GM19193 (cell line): Measurements from ENCODE around the gene CRBN.

Experiments
- POLR2A ChIP-seq: IDR thresholded peaks from 4 replicates; pipeline ENCODE4 v1.6.1; 2011; ENCODE audit not compliant: insufficient read depth, insufficient read length; ENCODE audit errors: extremely low read depth

The CRBN gene

DNA sequence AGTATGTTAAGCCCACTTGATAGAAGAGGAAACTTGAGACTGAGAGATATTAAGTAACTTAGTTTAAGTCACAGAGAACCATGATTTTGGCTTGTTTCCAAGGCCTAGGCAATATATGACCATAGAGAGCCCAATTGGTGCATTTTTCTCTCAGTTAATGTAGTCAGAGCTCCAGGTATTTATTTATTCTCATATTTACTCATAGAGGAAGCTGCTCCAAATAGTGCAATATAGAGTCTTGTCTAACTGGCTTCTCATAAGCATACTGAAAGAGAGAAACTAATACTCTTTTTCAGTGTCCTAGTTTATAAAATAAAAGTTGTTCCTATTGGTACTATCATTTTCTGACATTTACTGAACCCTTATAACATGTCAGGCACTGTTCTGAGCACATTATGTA is 37.6 kb downstream of the CRBN start:
- TF ChIP-seq POLR2A = no peak

DNA sequence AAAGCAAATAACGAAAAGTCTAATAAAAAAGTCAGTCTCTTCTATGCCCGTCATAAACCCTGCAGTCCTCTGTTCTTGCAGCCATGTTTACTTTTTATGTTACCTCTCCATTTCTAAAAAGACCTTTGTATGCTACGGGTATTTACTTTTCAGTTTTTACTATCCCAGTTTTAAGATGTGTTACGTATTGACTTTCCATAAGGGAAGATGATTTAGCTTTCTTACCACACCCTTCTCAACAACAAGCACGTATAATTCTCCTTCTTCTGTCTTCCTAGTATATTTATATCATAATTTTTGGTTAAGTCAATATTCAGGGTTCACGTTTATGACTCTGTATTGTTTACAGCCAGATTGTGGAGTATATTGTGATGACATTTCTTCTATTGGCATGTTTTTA is 42.0 kb downstream of the CRBN start:
- no peak for TF ChIP-seq POLR2A

DNA sequence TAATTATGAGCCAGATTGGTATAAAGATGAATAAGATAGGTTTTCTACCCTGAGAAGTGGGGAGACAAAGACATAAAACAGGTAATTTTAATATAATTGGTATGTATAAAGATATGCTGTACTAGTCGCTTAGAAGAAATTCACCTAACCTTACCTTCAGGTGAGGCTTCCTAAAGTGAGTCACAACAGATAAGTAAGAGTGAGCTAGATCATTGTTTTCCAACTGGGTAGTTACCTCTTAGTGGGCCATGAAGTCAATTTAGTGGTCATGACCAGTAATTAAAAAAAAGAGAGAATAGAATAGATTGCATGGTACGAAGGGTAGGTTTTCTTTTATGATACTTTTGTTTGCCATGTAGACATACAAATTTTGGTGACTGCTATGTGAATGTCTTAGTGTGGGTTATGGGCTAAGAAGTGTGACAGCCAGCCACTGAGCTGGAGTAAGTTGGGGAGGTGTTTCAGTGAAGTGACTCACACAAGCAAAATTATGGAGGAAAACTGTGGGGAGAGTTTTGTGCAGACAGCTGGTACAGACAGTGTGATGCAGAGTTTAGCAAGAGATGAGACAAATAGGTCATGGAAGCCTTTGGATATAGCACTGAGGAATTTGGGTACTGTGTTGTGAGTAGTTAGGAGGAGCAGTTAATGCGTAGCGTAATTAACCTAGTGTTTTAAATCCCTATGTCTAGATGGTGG is 44.6 kb downstream of the CRBN start:
- no peak for TF ChIP-seq POLR2A

DNA sequence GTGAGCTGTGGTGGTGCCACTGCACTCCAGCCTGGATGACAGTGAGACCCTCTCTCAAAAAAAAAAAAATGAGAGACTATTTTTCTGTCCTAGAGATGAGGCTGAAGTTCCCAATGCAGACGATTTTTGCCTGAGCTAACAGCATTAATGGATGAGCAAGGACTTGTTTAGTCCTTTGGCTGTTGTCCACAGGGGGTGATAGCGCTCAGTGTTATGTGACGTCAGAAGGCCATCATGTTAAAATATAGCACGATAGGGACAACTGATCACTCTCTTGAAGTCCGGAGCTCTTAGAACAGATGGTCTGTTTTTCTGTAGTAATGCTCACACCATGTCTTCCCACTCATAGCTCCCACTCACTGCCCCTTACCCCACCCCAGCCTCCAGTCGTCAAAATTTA is 46.0 kb downstream of the CRBN start:
- TF ChIP-seq POLR2A = no peak

DNA sequence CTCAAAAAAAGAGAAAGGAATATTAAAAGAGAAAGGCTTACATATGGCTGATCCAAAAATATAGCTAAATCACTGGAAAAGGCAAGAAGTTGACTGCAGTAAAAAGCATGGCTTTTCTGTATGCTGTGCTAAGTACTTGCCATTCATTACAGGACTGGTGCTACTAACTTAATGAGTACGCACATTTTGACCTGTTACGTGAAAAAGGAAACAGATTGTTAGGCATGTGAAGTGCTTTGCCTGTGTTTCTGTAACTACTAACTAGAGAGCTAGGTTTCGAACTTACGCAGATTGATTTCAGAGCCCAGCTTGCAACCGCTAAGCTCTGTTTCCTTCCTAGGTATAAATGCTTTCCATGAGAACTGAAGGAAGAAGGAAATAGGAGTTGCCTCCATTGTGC is 49.9 kb downstream of the CRBN start:
- no peak for TF ChIP-seq POLR2A

DNA sequence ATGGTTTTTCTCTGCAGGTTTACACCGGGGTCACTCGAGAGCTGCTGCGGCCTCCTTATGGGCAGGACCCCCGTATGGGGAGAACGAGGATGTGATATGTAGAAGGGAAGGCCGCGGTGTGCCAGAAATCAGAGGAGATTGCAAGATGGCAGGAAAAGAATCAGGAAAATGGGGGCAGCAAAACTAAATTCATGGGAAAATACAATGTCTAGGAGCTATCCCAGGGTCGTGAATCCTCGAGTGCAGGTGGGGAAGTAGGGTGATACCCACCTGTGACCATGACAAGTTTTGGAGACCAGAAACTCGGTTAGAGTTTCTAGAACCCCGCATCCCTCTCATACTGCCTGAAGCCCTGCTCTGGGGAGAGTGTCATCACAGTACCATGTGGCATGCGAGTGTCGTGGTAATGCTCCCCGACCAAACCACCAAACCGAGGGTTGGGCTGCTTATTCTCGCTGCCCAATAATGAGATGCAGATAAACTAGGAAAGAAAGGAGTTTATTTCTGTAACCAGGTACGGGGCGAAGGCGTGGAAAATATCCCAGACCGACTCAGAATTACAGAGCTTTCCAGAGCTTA is 52.0 kb downstream of the CRBN start:
- no peak for TF ChIP-seq POLR2A

DNA sequence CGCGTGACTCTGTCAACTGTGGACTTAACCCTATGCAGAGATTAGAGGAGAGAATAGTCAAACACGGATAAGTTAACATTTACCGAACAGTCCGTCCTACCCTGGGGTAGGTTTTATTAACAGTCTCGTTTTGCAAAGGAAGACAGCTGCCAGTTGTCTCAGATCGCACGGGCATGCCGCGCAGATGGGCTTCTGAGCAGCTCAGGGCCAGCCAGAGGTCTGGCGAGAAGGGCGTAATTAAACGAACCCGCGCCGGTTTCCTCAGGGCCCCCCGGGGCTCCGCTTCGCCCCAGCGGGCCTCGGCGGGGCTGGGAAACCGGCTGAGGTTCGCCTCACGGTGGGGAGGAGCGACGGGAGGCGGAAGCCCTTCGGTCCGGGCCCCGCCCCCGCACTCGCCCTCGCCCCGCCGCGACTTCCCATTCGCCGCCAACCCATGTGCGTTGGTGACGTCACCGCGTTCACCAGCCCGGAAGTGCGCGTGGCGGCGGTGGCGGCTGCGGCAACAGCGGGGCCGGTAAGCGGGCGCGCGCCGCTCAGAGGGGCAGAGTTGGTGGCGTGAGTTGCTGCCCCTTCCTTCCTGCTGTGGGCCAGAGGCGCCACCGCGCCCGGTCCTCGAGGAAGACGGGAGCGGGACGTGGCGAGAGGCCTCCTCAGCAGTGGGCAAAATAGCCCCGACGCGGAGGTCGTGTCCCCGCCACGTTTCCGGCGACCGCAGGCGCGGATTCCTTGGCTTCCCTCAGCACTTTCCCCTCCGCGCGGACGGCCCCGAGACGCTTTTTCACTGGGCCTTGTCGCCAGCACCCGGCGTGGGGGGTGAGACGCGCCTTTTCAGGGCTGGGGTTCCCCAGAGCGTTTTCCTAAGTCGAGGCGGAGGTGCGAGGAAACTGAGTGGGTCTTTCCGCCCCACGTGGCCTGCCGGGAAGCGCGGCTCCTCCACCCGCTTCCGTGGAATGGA is 52.7 kb downstream of the CRBN start, which contains the start of gene TRNT1:
TRNT1 (plus strand) TSS at position 464 of the 955 bp plus-strand sequence. CDS start 2,101 bp downstream, outside the sequence.
- peak; percentile 95 for TF ChIP-seq POLR2A

DNA sequence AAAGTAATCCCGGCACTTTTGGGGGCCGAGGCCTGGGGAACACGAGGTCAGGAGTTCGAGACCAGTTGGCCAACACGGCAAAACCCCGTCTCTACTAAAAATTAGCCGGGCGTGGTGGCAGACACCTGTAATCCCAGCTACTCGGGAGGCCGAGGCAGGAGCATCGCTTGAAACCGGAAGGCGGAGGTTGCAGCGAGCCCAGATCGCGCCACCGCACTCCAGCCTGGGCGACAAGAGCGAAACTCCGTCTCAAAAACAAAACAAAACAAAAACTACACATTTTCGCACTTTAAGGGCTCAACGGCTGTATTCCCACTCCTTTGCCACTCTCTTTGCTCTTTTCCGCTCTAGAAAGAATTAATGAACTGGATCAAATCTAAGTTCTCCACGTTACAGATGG is 53.5 kb downstream of the CRBN start:
- TF ChIP-seq POLR2A = no peak

DNA sequence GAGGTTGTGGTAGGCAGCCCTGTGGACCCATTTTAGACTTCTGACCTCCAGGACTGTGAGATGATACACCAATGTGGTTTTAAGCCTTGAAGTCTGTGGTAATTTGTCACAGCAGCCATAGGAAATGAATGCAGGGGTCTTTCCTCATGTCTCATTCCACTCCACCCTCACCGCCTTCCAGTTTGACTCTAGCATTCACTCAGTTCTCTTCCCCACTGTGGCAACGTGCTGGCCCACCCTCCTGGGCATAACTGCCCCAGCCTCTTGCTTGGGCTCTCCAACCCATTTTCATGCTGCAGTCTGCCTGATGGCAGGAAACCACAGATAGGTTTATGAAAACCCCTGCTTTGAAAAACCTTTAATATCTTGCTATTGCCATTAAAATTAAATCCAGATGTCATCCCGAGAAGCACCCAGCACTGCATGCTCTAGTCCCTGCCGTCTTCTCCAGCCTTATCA is 60.1 kb downstream of the CRBN start:
- no peak for TF ChIP-seq POLR2A

DNA sequence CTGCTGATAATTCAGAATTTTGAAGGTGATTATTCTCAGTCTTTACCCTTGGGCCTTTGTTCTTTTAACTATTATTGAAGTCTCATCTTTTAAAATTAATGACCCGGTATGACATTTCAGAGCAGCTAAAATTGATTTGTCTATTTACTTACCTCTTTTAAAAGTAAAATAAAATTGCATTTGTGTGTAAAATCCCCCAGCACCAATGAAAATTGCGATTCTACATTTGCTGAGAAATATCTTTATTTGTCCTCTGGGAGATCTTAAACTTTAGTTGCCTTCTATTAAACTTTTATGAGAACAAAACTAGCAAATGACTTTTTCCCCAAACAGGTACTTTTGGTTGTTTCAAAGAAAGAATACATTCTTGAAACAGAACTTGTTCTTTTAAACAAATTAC is 61.8 kb downstream of the CRBN start:
- TF ChIP-seq POLR2A = no peak

DNA sequence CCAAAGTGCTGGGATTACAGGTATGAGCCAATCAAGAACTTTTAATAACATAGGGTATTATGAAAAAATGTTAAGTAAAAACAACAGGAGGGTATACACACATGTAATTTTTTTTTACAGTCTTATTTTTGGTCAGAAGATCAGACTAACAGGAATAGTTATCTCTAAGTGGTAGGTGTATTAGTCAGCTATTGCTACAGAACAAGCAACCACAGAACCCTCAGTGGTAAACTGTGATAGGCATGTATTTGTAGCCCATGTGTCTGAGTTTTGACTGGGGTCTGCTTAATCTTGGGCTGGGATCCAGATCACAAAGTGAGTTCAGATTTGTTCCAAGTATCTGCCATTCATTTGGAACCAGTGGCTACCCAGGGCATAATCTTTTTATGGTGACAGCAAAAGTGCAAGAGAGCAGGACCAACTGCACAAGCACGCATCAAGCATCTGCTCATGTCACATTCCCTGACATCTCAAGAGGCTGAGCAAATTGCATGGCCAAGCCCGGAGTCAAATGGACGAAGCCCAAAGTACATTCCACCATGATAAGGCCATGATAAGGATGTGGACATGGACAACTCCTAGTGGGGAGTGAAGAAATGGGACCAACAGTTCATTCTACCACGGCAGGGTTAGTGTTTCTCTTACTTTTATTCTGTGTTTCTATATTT is 66.3 kb downstream of the CRBN start:
- TF ChIP-seq POLR2A = no peak

DNA sequence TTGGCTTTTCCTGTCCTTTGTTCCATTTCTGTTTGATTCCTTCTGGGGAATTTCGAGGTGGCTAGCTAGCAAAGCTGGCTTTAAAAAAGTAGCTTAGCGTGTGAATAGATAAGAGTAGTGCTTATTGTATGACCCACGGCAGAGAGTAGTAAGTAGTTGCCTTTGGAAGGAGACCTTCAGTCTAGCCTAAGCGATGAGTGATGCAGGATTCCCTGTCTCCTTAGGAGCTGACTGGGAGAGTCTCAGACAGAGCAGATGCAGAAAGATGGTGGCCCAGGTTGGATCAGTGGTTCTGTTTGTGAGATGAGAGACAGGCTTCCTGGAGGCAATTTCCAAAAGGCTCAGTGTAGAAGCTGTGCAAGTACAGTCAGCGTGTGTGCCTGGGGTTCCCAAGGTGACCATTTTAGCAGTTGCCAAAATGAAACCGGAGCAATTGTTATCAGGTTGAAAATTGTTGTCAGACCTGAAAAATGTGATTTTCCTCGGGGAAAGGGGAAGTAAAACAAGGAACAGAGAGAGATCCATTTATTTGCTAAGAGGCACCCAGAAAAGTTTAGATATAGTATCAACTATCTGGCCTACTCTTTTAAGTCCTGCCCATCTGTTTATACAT is 68.6 kb downstream of the CRBN start:
- no peak for TF ChIP-seq POLR2A

DNA sequence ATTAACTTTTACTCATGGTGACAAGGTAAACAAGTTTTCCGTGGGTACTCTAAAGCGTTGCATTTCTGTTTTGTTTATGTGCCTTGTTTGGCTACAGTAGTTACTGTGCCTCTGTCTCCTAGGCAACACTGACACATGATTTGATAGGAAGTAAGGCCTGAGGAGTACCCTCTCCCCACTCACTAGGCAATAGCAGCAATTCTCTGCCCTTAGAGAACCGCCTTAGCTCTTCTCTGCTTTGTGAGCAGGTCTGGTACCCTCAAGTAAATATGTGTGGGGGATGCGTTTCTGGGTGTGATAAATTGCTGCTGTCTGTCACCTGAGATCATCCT is 69.2 kb downstream of the CRBN start, which contains the start of gene IL5RA:
IL5RA (minus strand) TSS at position 76 of the 332 bp plus-strand sequence. CDS start 5,390 bp downstream, outside the sequence.
- TF ChIP-seq POLR2A = no peak
